WI38 (cell line): Measurements from ENCODE around the gene C22orf39.

ENCODE experiments used
- H3K4me3 ChIP-seq: 2 replicates; pipeline ENCODE4 v1.5.1; 2011; ENCODE audit warnings: low read depth, mild to moderate bottlenecking, control low read depth, low read length
- CTCF ChIP-seq: IDR thresholded peaks from 2 replicates; pipeline ENCODE4 v1.5.1; 2012; ENCODE audit warnings: low read depth, mild to moderate bottlenecking, control low read depth, low read length

The C22orf39 gene

GRCh38 chr22:19492504-19493174 is 45.1 kb upstream of the C22orf39 start:
- TF ChIP-seq CTCF: no peak

GRCh38 chr22:19490628-19491230 is 43.2 kb upstream of the C22orf39 start:
- no peak overlapping the region for H3K4me3 ChIP-seq
- no peak for TF ChIP-seq CTCF

More at GRCh38 chr22:19492504-19493174, 45.1 kb upstream of the C22orf39 start:
- no peak overlapping the region for H3K4me3 ChIP-seq

- no peak for TF ChIP-seq CTCF
- no peak overlapping the region for H3K4me3 ChIP-seq
These were observed 41.7 kb upstream of the C22orf39 start for GRCh38 chr22:19488884-19489843.

- no peak for TF ChIP-seq CTCF
- H3K4me3 ChIP-seq: no peak overlapping the region
These were observed 40.8 kb upstream of the C22orf39 start for GRCh38 chr22:19488285-19488684.

GRCh38 chr22:19483481-19484244 is 36.2 kb upstream of the C22orf39 start:
- TF ChIP-seq CTCF: no peak

GRCh38 chr22:19482297-19482696 is 34.8 kb upstream of the C22orf39 start:
- H3K4me3 ChIP-seq: no peak overlapping the region
- TF ChIP-seq CTCF: no peak

More at GRCh38 chr22:19483481-19484244, 36.2 kb upstream of the C22orf39 start:
- H3K4me3 ChIP-seq: no peak overlapping the region
